Stimulated activated CD8-positive, alpha-beta memory T cell treated with anti-CD3 and anti-CD28 coated beads, Interleukin-7, amount 100 ng/mL, for 4 hours (primary cell): ENCODE results near the gene TSPAN18.

Experiments
- DNase-seq, 2 donors: peaks; one replicate each; pipeline ENCODE4 v3.0.0-alpha.2; 2020; ENCODE audit warnings: low read depth in 2 of 2

The TSPAN18 gene

DNA sequence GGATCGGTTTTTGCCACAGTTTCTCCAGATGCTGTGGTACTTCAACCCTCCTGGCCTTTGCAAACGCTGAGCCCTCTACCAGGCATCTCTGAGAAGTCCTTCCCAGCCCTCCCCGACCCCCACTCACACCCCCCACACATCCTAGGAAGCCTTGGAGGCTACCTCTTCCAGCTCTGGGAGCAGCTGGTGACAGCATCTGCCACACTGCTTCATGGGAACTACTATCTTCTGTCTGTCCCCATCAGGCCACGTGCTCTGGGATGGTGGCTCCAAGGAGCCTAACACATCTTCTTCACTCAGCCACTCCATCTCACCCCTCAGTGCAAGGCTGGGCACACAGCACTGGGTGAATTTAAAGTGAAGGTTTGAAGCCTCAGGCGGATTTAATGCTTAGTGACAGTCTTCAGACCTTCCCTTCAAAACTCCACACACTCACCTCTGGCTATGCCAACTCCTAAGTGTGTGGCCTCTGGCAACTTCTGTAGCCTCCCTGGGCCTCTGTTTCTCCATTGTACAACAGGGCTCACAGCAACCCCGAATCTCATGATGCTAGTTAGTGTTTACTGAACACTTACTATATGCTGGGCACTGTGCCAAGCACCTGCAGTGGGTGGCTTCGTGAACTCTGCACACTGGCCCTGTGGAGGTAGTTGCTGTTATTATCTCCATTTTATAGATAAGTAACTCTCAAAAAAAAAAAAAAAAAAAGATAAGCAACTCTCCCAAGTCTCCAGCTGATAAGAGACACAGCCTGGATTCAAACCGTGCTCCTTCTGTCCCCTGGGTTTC is 231.2 kb downstream of the TSPAN18 start:
- no peak for DNase-seq

DNA sequence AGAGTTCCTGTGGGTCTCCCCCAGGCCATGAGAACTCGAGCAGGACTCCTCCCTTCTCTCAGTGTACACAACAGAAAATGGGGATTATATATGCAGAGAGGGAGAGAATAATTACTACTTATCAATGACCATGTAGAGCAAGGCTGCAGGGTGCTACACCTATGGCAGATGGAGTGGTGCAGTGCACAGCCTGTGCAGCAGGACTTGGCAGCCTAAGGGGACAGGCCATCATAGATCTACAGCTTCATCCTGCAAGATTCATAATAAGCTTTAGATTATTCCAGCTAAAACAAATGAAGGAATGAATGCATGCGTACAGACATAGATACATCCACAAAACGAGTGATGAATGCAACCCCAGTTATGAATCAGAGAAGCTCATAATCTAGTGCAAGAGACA is 232.3 kb downstream of the TSPAN18 start:
- no peak for DNase-seq

DNA sequence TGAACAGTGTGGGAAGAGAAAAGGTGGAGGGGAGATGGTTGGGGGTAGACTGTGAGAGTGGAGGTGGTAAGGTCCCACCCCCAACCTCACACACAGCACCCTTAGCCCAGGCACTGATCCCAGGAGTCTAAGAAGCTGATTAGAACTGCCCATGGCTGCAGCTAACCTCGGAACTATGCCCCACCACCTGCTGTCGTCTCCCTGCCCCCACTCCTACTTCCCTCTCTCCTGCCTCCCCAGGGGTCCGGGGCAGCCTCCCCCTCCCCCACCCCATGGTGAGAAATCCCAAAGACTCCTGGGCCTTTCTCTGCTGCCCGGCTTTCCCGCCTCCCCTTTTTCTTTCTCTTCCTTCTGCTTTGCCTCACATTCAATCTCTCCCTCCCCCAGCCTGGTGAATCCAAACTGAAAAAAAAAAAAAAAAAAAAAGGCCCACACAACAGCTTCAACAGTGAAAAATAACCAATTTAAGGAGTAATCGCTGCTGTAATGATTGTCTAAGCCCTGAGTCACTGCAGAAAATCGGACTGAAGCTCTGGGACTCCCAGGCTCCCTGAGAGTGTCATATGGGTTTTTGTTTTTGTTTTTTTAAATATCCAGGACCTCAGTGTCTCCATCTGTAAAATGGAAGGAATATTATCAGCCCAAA is 233.6 kb downstream of the TSPAN18 start:
- no peak for DNase-seq

DNA sequence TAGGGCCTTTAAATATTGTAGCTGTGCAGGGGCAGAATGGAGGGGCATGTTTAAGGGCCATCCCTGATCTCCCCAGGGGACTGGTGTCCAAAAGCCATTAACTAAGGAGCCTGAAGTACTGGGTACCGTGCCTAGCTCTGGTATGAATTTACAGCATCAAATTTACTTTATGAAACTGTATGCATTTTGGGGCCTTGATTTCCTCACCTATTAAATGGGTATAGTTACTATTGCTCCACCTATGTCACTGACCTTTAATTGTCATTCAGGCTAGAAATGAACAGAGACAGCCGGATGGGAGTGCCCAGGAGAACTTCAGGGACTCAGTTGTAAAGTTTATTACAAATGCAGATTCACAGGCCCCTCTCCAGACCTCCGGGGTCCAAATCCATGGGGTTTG is 235.7 kb downstream of the TSPAN18 start:
- DNase-seq = no peak

DNA sequence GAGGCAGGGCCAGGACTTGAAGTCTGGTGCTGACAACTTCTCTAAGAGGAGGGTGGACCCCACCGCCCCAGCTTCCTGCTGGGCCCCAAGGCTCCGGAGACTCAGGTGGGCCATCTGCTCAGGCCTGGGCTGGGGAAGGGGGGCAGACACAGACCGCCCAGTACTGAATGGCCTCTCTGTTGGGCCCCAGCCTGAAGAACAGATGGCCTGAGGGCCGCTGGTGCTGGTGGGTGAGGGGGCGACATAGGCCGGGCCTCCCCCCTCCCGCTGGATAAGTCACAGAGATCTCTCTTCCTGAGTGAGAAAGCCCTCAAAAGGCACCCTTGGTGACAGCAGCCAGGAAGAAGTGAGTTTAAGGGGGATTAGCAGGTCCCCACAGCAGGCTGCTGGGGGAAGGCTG is 236.4 kb downstream of the TSPAN18 start:
- DNase-seq = no peak

DNA sequence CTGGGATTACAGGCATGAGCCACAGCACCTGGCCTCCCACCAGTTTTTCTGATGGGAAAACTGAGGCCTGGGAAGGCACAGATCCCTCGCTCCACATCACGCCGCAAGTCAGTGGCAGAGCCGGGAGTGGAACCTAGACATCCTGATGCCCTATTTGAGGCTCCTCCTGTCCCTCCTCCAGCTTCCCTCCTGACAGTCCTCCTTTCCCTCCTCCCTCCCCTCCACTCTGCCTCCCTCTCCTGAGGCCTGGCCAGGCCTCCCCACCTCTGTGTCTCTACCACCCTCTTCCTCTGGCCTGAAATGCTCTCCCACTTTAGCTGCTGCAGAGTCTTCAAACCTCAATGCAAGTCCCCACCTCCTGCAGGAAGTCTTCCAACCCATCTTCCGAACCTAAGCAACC is 237.2 kb downstream of the TSPAN18 start:
- no peak for DNase-seq

DNA sequence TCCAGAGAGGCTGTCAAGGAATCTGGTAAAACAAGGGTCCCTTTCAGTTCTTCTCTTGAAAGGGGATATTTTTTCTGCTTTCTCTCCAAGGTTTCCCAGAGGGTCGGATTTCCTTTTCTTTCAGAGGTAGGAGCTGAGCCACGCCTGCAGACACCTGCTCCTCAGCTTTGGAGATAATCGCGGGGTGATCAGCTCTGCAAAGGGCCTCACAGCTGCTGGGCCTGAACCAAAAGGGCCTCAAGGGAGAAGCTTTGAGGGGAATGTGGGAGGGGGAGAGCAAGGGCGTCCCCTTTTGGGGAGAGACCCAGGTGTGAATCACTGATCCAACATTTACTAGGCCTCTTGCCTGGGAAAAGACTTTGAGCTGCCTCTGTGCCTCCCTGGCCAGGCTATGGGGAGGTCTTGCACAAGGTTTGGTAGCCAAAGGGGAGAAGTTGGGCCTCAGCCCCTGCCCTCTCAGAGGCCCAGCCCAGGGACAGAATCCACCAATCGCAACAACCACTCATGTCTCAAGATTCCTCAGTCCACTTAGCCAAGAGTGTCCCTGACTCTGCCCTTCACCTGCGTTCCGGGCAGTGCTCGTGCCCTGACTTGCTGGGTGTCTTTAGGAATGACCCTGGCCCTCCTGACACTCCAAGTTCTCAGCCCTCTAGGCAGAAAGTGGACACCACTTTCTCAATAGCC is 237.9 kb downstream of the TSPAN18 start:
- no peak for DNase-seq

DNA sequence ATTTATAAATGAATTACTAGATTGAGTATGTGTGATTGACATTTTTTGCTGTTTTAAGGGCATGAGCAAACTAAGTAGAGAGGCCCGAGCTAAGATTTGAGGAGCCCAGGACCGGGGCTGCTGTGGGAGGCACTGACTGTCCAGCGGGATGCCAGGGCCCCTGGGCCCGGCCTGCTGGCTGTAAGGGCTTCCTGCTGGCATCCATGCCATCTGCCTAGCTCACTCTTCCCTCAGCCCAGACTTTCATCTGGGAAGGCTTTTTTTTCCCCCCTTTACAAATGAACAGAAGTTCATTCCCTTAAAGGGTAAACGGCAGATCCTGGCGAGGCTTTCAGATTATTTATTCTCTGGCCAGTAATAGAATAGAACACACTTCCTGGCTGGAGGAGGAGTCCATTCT is 239.9 kb downstream of the TSPAN18 start:
- no peak for DNase-seq

DNA sequence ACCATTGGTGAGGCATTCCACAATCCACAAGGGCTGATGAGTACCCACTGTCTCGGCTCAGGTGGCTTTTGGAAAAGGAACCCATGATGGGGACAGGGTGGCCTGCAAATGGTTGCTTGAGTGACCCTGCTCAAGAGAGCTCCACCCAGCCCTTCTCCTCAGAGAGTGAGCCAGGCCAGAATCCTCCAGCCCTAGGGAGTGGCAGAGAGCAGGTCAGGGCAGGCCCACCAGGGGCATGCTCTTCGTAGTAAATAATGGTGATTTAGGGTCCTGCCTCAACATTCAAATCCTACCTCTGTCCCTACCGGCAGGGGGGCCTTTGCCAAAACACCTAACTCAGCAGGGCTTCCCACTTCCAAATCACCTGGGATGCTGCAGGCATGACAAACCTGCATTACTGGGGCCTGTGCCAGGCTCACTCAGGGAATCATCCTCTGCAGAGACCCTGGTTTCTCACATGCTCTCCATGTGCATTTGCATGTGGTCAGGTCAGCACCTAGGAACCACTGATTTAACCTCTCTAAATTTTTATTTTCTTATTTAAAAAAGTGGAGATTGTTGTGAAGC is 241.3 kb downstream of the TSPAN18 start:
- no peak for DNase-seq

DNA sequence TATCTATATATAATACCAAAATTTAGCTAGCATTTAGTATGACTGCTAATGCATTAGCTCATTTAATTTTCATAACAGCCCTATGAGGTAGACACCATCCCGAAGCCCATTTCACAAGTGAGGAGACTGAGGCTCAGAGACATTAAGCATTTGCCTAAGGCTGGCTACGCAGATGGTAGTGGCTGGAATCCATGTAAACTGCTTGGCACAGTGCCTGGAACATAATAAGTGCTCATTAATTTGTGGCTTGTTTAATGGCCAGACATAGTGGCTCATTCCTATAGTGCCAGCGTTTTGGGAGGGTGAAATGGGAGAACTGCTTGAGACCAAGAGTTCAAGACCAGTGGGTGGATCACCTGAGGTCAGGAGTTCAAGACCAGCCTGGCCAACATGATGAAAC is 241.7 kb downstream of the TSPAN18 start:
- DNase-seq = no peak

DNA sequence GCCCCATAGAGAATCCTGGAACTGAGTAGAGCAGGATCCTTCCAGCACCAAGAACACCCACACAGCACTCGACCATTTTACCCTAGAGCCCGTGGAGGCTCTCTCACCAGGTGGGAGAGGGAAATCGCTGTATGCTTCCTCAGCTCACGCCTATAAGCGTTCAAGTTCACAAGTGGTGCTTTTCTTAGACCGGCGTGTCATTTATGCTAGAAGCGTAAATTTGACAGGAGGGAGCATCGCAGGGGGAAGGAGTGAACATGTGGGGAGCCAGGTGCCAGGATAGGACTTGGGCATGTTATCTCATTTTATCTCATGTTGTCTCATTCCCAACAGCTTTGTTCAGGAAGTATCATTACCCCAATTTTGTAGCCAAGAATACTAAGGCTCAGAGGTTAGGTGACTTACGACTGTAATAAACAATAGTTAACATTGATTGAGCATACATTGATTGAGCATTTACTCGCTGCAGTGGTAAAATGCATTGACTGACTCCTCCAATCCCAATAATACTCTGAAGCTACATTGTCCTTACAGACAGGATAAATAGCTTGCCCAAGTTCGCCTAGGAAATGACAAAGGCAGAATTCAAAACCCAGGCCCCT is 243.0 kb downstream of the TSPAN18 start:
- no peak for DNase-seq

DNA sequence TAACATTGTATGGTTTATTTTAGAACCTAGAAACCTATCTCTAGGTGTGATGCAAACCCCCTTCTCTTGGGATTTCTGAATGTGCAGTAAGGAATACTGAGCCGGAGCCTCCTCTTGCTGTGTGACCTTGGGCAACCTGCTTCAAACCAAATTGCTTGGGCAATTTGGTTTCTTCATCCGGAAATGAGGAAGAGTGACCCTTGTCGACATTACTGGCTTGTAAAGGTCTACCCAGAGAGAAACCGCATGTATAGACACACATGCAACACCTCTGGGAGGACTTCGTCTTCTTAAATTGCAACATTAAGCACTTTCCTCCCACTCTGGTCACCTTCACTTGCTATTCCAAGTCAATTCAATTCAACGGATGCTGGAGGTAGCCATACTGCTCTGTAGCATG is 243.5 kb downstream of the TSPAN18 start:
- DNase-seq = no peak

DNA sequence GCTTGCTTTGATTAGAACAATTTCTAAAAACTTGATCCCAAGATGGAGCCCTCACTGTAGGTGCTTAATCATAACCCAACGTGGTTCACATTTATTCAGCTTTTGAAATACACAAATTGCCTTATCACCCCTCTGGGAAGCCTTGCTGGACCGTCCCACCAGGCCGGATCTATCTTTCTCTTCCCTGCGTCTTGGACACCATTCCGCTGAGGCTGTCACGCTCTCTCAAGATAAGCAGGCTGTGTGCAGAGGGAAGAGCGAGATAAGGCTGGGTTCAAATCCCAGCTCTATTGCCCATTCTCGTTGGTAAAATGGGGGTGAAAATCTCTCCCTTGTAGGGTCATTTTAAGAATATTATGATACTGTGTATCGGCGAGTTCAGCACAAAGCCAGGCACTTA is 244.4 kb downstream of the TSPAN18 start:
- DNase-seq = no peak

DNA sequence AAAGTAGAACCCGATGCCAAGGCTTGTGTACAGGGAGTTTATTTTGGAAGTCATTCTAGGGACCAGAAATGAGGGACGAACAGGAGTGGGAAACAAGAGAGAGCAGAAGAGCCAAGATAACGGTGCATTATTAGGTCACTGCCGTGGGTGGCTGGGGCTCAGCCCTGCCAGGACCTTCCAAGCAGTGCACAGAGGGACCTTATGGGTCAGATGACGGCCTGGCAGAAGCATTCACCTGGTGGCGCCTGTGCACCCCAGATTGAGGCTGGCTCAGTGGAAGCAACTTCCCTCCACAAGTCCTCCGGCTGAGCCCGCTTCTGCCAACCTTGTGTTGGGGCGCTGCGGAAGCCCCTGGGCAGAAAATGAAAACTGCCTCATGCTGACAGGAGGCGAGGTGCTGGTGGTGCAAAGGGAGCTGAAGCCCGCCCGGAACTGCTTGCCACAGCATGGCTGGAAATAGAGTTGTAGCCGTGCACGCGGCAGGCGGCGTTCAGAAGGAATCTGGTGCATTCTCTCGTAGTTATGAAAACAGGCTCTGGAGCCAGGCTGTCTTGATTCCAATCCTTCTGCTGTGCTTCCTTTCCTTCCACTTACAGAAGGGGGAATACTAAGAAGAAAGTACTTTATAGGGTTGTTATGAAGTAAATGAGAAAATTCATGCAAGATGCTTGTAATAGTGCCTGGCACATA is 246.1 kb downstream of the TSPAN18 start:
- DNase-seq = no peak

DNA sequence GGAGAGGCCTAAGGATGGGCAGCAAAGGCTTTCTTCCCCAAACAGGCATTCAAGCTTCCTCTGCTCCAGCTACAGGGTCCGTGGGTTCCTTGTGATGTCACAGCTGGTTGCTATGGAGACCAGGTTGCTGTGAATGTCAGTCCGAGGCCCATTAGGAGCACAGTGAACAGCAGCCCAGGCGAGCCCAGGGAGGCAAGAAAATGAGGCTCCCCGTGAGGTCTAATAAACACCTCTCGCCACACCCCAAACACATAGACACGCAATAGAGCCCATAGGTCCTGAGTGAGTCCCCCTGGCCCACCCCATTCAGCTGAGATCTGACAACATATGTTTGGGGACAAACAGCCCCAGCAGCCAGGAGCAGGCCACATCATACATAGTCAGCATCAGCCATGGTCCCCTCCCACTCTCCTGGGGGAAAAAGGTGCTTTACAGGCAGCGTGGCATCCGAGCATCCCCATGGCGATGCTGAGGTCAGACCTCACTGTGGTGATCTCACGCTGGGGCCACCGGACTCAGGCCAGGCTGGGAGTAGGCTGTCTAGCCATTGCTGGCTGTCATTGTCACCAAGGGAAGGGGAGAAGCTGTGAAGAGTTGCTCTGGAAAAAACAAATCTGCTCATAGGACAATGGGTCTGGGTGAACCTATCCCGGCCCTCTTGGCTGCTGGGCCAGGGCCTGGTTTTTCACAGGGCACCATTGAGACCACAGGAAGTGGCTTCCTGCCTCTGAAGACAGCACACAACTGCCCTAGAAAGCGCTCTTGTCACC is 247.1 kb downstream of the TSPAN18 start:
- no peak for DNase-seq

DNA sequence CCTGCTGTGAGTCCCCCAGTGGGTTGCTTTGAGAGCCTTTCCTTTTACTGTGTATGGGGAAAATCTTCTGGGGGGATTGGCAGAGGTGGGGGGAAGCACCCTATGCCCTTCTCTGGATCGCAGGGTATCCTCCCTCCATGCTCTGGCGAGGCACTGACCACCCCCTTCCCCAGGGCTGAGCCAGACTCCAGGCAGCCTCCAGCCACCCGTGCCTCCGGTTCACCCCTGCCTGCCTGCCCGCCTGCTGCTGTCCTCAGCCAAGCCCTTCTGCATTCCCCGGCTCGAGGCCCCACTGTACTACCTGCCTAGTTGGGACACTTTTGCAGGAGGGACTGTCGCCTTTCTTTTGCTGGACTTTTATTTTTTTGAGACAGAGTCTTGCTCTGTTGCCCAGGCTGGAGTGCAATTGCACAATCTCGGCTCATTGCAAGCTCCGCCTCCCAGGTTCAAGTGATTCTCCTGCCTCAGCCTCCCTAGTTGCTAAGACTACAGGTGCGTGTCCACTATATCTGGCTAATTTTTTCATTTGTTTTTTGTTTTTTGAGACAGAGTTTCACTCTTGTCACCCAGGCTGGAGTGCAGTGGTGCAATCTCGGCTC is 247.7 kb downstream of the TSPAN18 start:
- no peak for DNase-seq

DNA sequence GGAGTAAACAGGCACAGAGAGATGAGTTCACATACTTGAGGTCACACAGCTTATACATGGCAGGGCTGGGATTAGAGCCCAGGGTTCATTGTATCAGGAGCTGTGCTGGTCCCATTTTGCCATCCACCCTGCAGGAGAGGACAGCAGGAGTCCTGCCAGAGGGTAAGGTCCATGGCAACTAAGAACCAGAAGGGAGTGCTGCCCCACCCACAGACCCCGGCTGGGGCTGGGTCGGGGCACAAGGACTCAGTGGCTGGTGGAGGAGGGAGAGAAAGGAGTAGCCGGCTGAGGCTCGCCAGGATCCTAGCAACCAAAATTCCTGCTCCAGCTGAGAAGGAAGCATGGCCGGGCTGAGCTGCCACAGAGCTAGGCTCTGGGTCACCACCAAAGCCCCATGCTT is 249.8 kb downstream of the TSPAN18 start:
- no peak for DNase-seq

DNA sequence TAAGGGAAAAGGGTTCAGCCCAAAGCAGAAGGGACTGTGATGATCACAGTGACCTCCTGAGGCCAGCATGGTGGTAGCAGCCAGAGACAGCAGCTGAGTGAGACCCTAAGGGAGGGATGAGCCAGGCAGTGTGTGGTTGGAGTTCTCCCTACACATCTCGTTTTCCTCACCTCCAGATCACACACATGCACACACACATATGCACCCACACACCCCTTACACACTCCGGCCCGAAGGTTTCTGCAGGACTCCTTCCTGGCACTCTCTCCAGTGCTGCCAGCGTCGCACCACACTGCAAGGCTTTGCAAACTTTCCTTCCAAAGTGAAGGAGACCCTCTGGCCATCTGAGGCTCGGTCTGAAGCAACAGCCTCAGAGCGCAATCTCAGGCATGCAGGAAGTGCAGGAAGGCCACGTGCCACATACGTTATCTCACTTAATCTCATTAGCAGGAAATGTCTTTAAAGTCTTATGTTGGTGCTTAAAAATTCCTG is 250.8 kb downstream of the TSPAN18 start:
- no peak for DNase-seq

DNA sequence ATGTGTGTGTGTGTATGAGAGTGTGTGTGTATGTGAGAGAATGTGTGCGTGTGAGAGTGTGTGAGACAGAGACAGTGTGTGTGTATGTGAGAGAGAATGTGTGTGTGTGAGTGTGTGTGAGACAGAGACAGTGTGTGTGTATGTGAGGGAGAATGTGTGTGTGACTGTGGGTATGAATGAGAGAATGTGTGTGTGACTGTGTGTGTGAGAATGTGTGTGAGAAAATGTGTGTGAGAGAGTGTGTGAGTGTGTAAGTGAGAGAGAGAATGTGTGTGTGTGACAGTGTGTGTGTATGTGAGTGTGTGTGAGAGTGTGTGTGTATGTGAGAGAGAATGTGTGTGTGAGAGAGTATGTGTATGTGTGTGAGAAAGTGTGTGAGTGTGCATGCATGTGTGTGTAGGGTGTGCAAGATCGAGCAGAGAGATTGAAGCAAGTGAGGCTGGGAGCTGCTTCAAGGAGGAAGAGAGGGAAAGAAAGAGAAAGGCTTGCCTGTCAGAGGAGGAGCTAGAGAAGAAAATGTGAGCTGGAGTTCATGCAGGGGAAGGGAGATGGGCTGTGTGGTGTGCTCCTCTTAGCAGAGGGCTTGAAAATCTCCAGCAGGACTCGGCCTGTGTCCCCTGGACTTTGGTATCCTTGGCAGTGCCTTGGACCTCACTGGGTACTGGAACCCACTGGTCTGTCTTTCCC is 251.7 kb downstream of the TSPAN18 start:
- DNase-seq = no peak

DNA sequence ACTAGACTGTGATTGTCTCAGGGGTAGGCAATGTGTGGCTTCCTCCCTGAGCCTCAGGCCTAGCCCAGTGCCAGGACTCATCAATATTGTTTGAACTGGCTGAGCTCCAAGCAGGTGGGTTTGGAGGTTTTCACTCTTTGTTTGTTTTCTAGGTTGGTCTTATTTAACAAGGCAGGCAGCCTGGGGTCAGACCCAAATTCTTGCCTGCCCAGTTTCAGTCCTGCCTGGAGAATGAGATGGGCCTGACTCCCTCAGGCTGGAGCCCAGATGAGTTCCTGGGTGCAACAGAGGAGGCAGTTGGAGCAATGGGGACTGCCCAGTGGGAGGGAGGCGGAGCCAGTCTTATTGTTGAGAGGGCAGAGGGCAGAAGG is 252.2 kb downstream of the TSPAN18 start:
- DNase-seq = no peak
